OCI-LY1 (cell line): ENCODE results near the gene COQ9.

Source experiments
- CTCF ChIP-seq: fragments of 200-600 bp; sonication (generic), shearing (Covaris generic); IDR thresholded peaks from 2 replicates; pipeline ENCODE4 v1.5.1; 2017; ENCODE audit warnings: mild to moderate bottlenecking, antibody characterized with exemption, low read length, moderate library complexity, mixed read lengths
- EZH2 ChIP-seq: fragments of 200-600 bp; sonication (generic), shearing (Covaris generic); IDR thresholded peaks from 2 replicates; pipeline ENCODE4 v1.8.0; 2017; ENCODE audit warnings: borderline replicate concordance, mixed run types, mild to moderate bottlenecking, antibody characterized with exemption, low read length, moderate library complexity, mixed read lengths

- no peak for TF ChIP-seq CTCF
- no peak for TF ChIP-seq EZH2
Measured at GRCh38 chr16:57484515-57485005, 37.3 kb downstream of the COQ9 start.
